ENCODE results near the gene CBFA2T2. TPM values are rescaled to one million over a fixed set of nuclear protein-coding genes. Genes with fewer than 3 reads are reported as not detected.
"Not testable (repeated sequence)": the region's sequence is repeated elsewhere in the genome, so short reads cannot be mapped to it uniquely, and the experiment has no call there.

CBFA2T2 gene
- total RNA-seq, 1 donor from 2014 or later, result 17.5 TPM

GRCh38 chr20:33629979-33630378 is 140.1 kb downstream of the CBFA2T2 start:
- Mint-ChIP-seq H3K9me3 (ENCODE audit: unreplicated experiment) (no peaks in the 10 kb centered on the region), H3K36me3 (ENCODE audit: low read depth, unreplicated experiment) (peaks cover 15% of the 10 kb centered on the region), H3K4me1 (ENCODE audit: unreplicated experiment) (no peaks in the 10 kb centered on the region), H3K4me3 (ENCODE audit: unreplicated experiment) (no peak overlapping the region), H3K27me3 (ENCODE audit: unreplicated experiment) (no peaks in the 10 kb centered on the region), H3K27ac (ENCODE audit: unreplicated experiment) (no peak overlapping the region)
- no peak for TF ChIP-seq CTCF (IDR thresholded peaks at IDR 0.05; ENCODE audit: unreplicated experiment)
- DNase-seq (ENCODE audit: low spot score), result no peak

GRCh38 chr20:33630507-33630906 is 140.6 kb downstream of the CBFA2T2 start:
- no peak overlapping the region for H3K27ac Mint-ChIP-seq (ENCODE audit: unreplicated experiment)
- no peaks in the 10 kb centered on the region for H3K27me3 Mint-ChIP-seq (ENCODE audit: unreplicated experiment)
- H3K36me3 Mint-ChIP-seq (ENCODE audit: low read depth, unreplicated experiment), result peaks cover 13% of the 10 kb centered on the region

GRCh38 chr20:33631910-33632309 is 142.0 kb downstream of the CBFA2T2 start:
- H3K4me1 Mint-ChIP-seq (ENCODE audit: unreplicated experiment); H3K9me3 Mint-ChIP-seq (ENCODE audit: unreplicated experiment); H3K4me3 Mint-ChIP-seq (ENCODE audit: unreplicated experiment); DNase-seq (ENCODE audit: low spot score); H3K27ac Mint-ChIP-seq (ENCODE audit: unreplicated experiment); H3K27me3 Mint-ChIP-seq (ENCODE audit: unreplicated experiment): not testable (repeated sequence)
- peaks cover 16% of the 10 kb centered on the region for H3K36me3 Mint-ChIP-seq (ENCODE audit: low read depth, unreplicated experiment)

More at GRCh38 chr20:33630507-33630906, 140.6 kb downstream of the CBFA2T2 start:
- Mint-ChIP-seq H3K4me1 (ENCODE audit: unreplicated experiment) (no peaks in the 10 kb centered on the region), H3K9me3 (ENCODE audit: unreplicated experiment) (no peaks in the 10 kb centered on the region), H3K4me3 (ENCODE audit: unreplicated experiment) (no peak overlapping the region)
- no peak for DNase-seq (ENCODE audit: low spot score)
- TF ChIP-seq CTCF (IDR thresholded peaks at IDR 0.05; ENCODE audit: unreplicated experiment), result no peak

- Mint-ChIP-seq H3K27me3 (ENCODE audit: unreplicated experiment) (no peaks in the 10 kb centered on the region), H3K4me1 (ENCODE audit: unreplicated experiment) (no peaks in the 10 kb centered on the region), H3K9me3 (ENCODE audit: unreplicated experiment) (no peaks in the 10 kb centered on the region), H3K27ac (ENCODE audit: unreplicated experiment) (no peak overlapping the region), H3K36me3 (ENCODE audit: low read depth, unreplicated experiment) (peaks cover 31% of the 10 kb centered on the region), H3K4me3 (ENCODE audit: unreplicated experiment) (no peak overlapping the region)
- TF ChIP-seq CTCF (IDR thresholded peaks at IDR 0.05; ENCODE audit: unreplicated experiment), result no peak
- DNase-seq (ENCODE audit: low spot score), result no peak
Measured at GRCh38 chr20:33635341-33635740, 145.4 kb downstream of the CBFA2T2 start.

GRCh38 chr20:33636776-33637175 is 146.9 kb downstream of the CBFA2T2 start:
- Mint-ChIP-seq H3K4me1 (ENCODE audit: unreplicated experiment) (no peaks in the 10 kb centered on the region), H3K27me3 (ENCODE audit: unreplicated experiment) (no peaks in the 10 kb centered on the region), H3K4me3 (ENCODE audit: unreplicated experiment) (no peak overlapping the region), H3K9me3 (ENCODE audit: unreplicated experiment) (no peaks in the 10 kb centered on the region), H3K27ac (ENCODE audit: unreplicated experiment) (no peak overlapping the region), H3K36me3 (ENCODE audit: low read depth, unreplicated experiment) (peaks cover 26% of the 10 kb centered on the region)
- no peak for DNase-seq (ENCODE audit: low spot score)
- TF ChIP-seq CTCF (IDR thresholded peaks at IDR 0.05; ENCODE audit: unreplicated experiment), result no peak

GRCh38 chr20:33640287-33640686 is 150.4 kb downstream of the CBFA2T2 start:
- H3K27me3 Mint-ChIP-seq (ENCODE audit: unreplicated experiment), result peaks cover 3% of the 10 kb centered on the region
- H3K9me3 Mint-ChIP-seq (ENCODE audit: unreplicated experiment), result no peaks in the 10 kb centered on the region
- no peaks in the 10 kb centered on the region for H3K4me1 Mint-ChIP-seq (ENCODE audit: unreplicated experiment)
- H3K4me3 Mint-ChIP-seq (ENCODE audit: unreplicated experiment), result no peak overlapping the region
- TF ChIP-seq CTCF (IDR thresholded peaks at IDR 0.05; ENCODE audit: unreplicated experiment), result no peak
- H3K27ac Mint-ChIP-seq (ENCODE audit: unreplicated experiment), result no peak overlapping the region
- H3K36me3 Mint-ChIP-seq (ENCODE audit: low read depth, unreplicated experiment), result peaks cover 31% of the 10 kb centered on the region
- DNase-seq (ENCODE audit: low spot score), result no peak

Measured in endothelial cell (in vitro differentiated cells).